IPS-18c (cell line): ENCODE results near the gene NRIP2.

ENCODE experiments used
- H3K4me3 ChIP-seq: 2 replicates; pipeline ENCODE4 v1.7.0; 2013; ENCODE audit warnings: low read depth, mild to moderate bottlenecking, low read length, moderate library complexity; ENCODE audit not compliant: insufficient read depth
- H3K9me3 ChIP-seq: one replicate; pipeline ENCODE4 v1.6.1; 2013; ENCODE audit warnings: mild to moderate bottlenecking, low read length, moderate library complexity; ENCODE audit not compliant: control insufficient read depth, insufficient read depth

Gene NRIP2

DNA sequence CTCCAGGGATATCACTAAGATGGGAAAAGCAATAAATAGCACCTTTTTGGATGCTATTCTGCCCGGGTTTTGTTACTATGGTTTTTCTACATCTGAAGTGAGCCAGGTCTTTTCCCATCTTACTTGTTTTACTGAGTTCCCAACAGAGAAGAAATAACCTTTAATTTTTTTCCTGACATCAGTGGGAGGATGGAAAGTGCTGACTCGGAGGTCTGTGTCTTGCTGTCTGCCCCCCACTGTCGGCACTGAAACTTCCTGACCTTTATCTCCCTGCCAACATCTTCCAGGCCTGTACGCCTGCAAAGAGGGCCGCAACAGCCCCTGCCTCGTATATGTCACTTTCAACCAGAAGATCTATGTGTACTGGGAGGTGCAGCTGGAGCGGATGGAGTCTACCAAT, 11.4 kb downstream of the NRIP2 start:
- no peaks in the 10 kb centered on the region for H3K9me3 ChIP-seq
- no peak overlapping the region for H3K4me3 ChIP-seq

- H3K9me3 ChIP-seq = no peaks in the 10 kb centered on the region
- no peak overlapping the region for H3K4me3 ChIP-seq
These were observed 14.4 kb downstream of the NRIP2 start for GRCh38 chr12:2820432-2820831.

DNA sequence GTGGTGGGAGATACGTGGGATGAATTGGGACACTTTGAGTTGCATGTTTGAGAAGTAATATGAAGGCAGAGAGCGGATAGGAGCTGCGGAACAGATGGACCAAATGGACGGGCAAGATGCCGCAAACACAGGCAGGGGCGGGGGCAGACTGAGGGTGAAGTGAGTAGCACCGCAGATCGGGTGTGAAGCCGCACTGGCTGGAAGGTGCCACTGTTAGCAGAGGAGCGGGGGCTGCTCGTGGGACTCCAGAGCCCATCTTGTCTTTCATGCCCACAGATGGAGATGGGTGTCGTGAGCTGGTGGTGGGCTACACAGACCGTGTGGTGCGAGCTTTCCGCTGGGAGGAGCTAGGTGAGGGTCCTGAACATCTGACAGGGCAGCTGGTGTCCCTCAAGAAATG, 15.0 kb downstream of the NRIP2 start:
- no peak overlapping the region for H3K4me3 ChIP-seq
- no peaks in the 10 kb centered on the region for H3K9me3 ChIP-seq

GRCh38 chr12:2813214-2814185, 21.3 kb downstream of the NRIP2 start:
- H3K4me3 ChIP-seq = peak overlapping the region; percentile 86

GRCh38 chr12:2812290-2813213, 22.3 kb downstream of the NRIP2 start, which contains the start of gene ITFG2:
ITFG2 (plus strand) TSS chr12:2812668; CDS start chr12:2812761, 93 bp downstream.
- peak within 1 kb of the TSS; percentile 86 for H3K4me3 ChIP-seq

More at GRCh38 chr12:2813214-2814185, 21.3 kb downstream of the NRIP2 start:
- H3K9me3 ChIP-seq = no peaks in the 10 kb centered on the region

GRCh38 chr12:2811801-2812200, 23.0 kb downstream of the NRIP2 start:
- no peak overlapping the region for H3K4me3 ChIP-seq
- H3K9me3 ChIP-seq = no peaks in the 10 kb centered on the region

More at GRCh38 chr12:2812290-2813213, 22.3 kb downstream of the NRIP2 start, which contains the start of gene ITFG2:
- H3K9me3 ChIP-seq = no peaks in the 10 kb centered on the region

DNA sequence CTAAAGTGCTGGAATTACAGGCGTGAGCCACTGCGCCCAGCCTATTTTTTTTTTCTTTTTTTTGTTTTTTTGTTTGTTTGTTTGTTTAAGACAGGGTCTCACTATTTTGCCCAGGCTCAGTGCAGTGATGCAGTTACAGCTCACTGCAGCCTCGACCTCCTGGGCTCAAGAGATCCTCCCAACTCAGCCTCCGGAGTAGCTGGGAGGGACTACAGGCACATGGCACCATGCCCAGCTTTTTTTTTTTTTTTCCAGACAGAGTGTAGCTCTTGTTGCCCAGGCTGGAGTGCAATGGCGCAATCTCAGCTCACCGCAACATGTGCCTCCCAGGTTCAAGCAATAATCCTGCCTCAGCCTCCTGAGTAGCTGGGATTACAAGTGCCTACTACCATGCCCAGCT, 28.1 kb downstream of the NRIP2 start:
- H3K4me3 ChIP-seq = no peak overlapping the region
- H3K9me3 ChIP-seq = no peaks in the 10 kb centered on the region

- no peaks in the 10 kb centered on the region for H3K9me3 ChIP-seq
- no peak overlapping the region for H3K4me3 ChIP-seq
These were observed 29.7 kb downstream of the NRIP2 start for GRCh38 chr12:2805143-2805520.

GRCh38 chr12:2804393-2805142, 30.3 kb downstream of the NRIP2 start:
- Histone ChIP-seq H3K9me3 (no peaks in the 10 kb centered on the region), H3K4me3 (no peak overlapping the region)

GRCh38 chr12:2803635-2804392, 31.0 kb downstream of the NRIP2 start:
- H3K4me3 ChIP-seq = no peak overlapping the region

GRCh38 chr12:2801044-2801783, 33.6 kb downstream of the NRIP2 start:
- Histone ChIP-seq H3K4me3 (no peak overlapping the region), H3K9me3 (no peaks in the 10 kb centered on the region)

More at GRCh38 chr12:2803635-2804392, 31.0 kb downstream of the NRIP2 start:
- no peaks in the 10 kb centered on the region for H3K9me3 ChIP-seq

DNA sequence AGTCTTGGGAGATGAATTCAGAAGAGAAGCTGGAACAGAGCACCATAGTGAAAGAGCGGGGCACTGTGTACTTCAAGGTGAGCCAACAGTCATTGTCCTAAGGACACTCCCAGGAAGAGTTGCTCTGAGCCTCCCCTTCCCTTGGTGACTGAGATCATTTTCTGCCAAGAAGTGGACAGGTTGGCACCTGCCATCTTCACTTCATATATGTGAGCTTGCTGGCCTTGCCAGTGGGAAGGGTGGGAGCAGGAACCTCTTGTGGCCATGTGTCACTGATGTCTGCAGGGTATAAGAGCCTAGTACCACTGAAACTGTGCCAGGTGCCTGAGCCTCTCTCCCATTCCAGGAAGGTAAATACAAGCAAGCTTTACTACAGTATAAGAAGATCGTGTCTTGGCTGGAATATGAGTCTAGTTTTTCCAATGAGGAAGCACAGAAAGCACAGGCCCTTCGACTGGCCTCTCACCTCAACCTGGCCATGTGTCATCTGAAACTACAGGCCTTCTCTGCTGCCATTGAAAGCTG, 34.7 kb downstream of the NRIP2 start:
- Histone ChIP-seq H3K9me3 (no peaks in the 10 kb centered on the region), H3K4me3 (no peak overlapping the region)

GRCh38 chr12:2797721-2798418, 37.0 kb downstream of the NRIP2 start:
- H3K9me3 ChIP-seq = no peaks in the 10 kb centered on the region
- no peak overlapping the region for H3K4me3 ChIP-seq

GRCh38 chr12:2796187-2796666, 38.6 kb downstream of the NRIP2 start:
- peak overlapping the region; percentile 82 for H3K4me3 ChIP-seq
- H3K9me3 ChIP-seq = no peaks in the 10 kb centered on the region
